ENCODE data around the gene MMRN2.

DNA sequence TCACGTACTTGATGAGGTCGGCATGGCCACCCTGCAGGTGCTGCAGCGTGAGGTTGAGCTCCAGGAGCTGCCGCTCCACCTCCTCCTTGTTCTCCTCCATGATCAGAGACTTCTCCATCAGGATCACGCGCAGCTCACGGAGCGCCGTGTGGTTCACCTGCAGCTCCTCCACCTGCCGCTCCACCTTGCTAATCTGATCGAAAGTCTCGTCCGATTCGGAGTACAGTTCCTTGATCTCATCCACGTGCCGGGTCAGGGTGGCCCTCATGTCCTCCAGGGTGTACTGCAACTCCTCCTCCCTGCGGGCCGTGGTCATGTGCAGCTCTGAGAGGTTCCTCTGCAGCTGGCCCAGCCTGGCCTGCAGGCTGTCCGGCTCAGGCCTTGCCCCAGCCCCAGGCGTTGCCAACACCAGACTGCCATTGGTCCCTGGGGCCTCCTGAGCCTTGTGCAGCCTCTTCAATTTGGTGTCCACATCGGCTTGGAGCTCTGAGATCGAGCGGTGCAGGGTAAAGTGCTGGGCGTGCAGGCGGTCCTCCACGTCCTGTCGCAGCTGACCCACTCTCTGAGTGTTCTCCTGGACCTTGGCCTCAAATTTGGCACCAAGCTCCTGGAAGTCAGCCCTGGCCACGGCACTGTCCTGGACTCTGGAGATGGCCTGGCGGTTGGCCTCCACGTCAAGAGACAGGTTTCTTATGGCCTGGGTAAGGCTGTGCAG lies 13.9 kb downstream of the MMRN2 start:
- no peak for TF ChIP-seq POLR2A (IDR thresholded peaks at IDR 0.05)
- TF ChIP-seq, protein P1, sequence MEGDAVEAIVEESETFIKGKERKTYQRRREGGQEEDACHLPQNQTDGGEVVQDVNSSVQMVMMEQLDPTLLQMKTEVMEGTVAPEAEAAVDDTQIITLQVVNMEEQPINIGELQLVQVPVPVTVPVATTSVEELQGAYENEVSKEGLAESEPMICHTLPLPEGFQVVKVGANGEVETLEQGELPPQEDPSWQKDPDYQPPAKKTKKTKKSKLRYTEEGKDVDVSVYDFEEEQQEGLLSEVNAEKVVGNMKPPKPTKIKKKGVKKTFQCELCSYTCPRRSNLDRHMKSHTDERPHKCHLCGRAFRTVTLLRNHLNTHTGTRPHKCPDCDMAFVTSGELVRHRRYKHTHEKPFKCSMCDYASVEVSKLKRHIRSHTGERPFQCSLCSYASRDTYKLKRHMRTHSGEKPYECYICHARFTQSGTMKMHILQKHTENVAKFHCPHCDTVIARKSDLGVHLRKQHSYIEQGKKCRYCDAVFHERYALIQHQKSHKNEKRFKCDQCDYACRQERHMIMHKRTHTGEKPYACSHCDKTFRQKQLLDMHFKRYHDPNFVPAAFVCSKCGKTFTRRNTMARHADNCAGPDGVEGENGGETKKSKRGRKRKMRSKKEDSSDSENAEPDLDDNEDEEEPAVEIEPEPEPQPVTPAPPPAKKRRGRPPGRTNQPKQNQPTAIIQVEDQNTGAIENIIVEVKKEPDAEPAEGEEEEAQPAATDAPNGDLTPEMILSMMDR (IDR thresholded peaks at IDR 0.05), result no peak
